ENCODE data around the gene TRIM36.

TRIM36 gene

GRCh38 chr5:115098041-115098702 is 71.5 kb downstream of the TRIM36 start:
- no peak overlapping the region for H3K4me3 ChIP-seq (ENCODE audit: low read length)
- peak; percentile 15 for DNase-seq (ENCODE audit: low read depth)
- TF ChIP-seq, protein P1, sequence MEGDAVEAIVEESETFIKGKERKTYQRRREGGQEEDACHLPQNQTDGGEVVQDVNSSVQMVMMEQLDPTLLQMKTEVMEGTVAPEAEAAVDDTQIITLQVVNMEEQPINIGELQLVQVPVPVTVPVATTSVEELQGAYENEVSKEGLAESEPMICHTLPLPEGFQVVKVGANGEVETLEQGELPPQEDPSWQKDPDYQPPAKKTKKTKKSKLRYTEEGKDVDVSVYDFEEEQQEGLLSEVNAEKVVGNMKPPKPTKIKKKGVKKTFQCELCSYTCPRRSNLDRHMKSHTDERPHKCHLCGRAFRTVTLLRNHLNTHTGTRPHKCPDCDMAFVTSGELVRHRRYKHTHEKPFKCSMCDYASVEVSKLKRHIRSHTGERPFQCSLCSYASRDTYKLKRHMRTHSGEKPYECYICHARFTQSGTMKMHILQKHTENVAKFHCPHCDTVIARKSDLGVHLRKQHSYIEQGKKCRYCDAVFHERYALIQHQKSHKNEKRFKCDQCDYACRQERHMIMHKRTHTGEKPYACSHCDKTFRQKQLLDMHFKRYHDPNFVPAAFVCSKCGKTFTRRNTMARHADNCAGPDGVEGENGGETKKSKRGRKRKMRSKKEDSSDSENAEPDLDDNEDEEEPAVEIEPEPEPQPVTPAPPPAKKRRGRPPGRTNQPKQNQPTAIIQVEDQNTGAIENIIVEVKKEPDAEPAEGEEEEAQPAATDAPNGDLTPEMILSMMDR (conservative IDR thresholded peaks at IDR 0.05; ENCODE audit: low read depth, low read length): peak; percentile 88

GRCh38 chr5:115097236-115097635 is 72.5 kb downstream of the TRIM36 start:
- TF ChIP-seq, protein P1 (conservative IDR thresholded peaks at IDR 0.05; ENCODE audit: low read depth, low read length): no peak
- no peak for DNase-seq (ENCODE audit: low read depth)
- H3K4me3 ChIP-seq (ENCODE audit: low read length): no peak overlapping the region

- DNase-seq (ENCODE audit: low read depth): peak; percentile 34
- H3K4me3 ChIP-seq (ENCODE audit: low read length): no peak overlapping the region
- TF ChIP-seq, protein P1 (conservative IDR thresholded peaks at IDR 0.05; ENCODE audit: low read depth, low read length): no peak
Measured at GRCh38 chr5:115096034-115096769, 73.5 kb downstream of the TRIM36 start.

DNA sequence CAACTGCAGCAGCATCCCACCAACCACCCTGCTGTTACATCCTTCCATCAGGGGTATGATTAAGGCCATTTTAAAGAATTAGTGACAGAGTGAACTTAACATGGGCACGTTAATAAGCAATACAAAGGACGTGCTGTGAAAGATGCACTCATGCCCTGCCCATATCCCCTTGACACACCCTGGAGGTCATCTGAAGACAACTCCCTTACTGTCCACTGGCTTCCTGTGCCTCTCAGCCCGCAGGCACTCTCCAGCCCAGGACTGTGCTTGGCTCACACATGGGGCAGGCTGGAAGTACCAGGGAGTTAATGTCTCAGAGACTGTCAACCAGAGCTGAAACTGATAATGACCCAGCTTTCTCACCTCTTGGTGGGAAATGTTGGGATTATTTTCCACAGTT is 81.8 kb downstream of the TRIM36 start:
- TF ChIP-seq, protein P1 (conservative IDR thresholded peaks at IDR 0.05; ENCODE audit: low read depth, low read length): no peak
- DNase-seq (ENCODE audit: low read depth): no peak
- no peak overlapping the region for H3K4me3 ChIP-seq (ENCODE audit: low read length)

GRCh38 chr5:115086473-115086872 is 83.2 kb downstream of the TRIM36 start:
- no peak overlapping the region for H3K4me3 ChIP-seq (ENCODE audit: low read length)
- TF ChIP-seq, protein P1 (conservative IDR thresholded peaks at IDR 0.05; ENCODE audit: low read depth, low read length): no peak
- DNase-seq (ENCODE audit: low read depth): no peak

GRCh38 chr5:115084246-115084793 is 85.4 kb downstream of the TRIM36 start:
- DNase-seq (ENCODE audit: low read depth): no peak
- no peak overlapping the region for H3K4me3 ChIP-seq (ENCODE audit: low read length)
- TF ChIP-seq, protein P1 (conservative IDR thresholded peaks at IDR 0.05; ENCODE audit: low read depth, low read length): no peak
